ENCODE data around the gene SFXN5.

DNA sequence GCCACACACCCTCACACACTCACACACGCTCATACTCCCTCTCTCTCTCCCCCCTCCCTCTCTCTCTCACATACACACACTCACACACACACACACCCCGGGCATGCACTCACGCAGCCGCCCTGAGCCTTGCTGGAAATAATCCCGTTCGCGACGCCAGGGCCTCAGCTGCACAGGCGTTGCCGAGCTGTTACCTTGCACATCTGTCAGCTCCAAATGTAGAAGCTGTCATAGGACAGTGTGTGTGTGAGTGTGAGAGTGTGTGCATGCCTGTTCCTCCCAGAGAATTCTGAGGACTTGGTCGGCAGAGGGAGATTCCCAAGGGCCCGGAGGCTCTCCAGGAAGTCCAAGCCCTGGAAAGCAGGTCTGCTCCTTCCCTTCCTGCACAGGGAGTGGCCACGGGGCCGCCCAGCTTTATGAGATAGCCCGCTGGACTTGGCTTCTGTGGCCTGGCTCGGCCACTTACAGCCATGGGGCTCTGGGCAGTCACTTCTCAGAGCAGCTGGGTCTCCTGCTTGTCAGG lies 175.7 kb downstream of the SFXN5 start:
- TF ChIP-seq TCF12 (IDR thresholded peaks at IDR 0.05; ENCODE audit: low read depth): no peak
- no peak for TF ChIP-seq EP300 (IDR thresholded peaks at IDR 0.05; ENCODE audit: borderline replicate concordance)
- TF ChIP-seq, protein P1, sequence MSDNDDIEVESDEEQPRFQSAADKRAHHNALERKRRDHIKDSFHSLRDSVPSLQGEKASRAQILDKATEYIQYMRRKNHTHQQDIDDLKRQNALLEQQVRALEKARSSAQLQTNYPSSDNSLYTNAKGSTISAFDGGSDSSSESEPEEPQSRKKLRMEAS (IDR thresholded peaks at IDR 0.05): no peak
- no peak for TF ChIP-seq FOXM1 (IDR thresholded peaks at IDR 0.05; ENCODE audit: borderline replicate concordance, low read depth)
- TF ChIP-seq, protein P2, sequence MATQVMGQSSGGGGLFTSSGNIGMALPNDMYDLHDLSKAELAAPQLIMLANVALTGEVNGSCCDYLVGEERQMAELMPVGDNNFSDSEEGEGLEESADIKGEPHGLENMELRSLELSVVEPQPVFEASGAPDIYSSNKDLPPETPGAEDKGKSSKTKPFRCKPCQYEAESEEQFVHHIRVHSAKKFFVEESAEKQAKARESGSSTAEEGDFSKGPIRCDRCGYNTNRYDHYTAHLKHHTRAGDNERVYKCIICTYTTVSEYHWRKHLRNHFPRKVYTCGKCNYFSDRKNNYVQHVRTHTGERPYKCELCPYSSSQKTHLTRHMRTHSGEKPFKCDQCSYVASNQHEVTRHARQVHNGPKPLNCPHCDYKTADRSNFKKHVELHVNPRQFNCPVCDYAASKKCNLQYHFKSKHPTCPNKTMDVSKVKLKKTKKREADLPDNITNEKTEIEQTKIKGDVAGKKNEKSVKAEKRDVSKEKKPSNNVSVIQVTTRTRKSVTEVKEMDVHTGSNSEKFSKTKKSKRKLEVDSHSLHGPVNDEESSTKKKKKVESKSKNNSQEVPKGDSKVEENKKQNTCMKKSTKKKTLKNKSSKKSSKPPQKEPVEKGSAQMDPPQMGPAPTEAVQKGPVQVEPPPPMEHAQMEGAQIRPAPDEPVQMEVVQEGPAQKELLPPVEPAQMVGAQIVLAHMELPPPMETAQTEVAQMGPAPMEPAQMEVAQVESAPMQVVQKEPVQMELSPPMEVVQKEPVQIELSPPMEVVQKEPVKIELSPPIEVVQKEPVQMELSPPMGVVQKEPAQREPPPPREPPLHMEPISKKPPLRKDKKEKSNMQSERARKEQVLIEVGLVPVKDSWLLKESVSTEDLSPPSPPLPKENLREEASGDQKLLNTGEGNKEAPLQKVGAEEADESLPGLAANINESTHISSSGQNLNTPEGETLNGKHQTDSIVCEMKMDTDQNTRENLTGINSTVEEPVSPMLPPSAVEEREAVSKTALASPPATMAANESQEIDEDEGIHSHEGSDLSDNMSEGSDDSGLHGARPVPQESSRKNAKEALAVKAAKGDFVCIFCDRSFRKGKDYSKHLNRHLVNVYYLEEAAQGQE (IDR thresholded peaks at IDR 0.05; ENCODE audit: low read depth): no peak
